IMR-90 (cell line): ENCODE measurements around the gene YPEL2. TPM values are rescaled to one million over a fixed set of nuclear protein-coding genes. Genes with fewer than 3 reads are reported as not detected.

Source experiments
- ATAC-seq: fragments of 200-7000 bp; cut with Tn5 transposase; 2 replicates; pipeline ENCODE4 v1.9.1; 2020; ENCODE audit warnings: low read depth, mild to moderate bottlenecking, moderate library complexity
- BruUV-seq: library from RNA; stranded (reverse); fragments of 400-500 nt; replicated peaks from 2 replicates; lab custom pipeline; 2021; lab: Mats Ljungman, UMichigan
- CTCF ChIA-PET: fragments of 300-600 bp; formaldehyde crosslinking; extraction: SDS; loops from one replicate; lab custom pipeline; 2021; ENCODE audit warnings: antibody characterized with exemption; lab: Yijun Ruan, JAX
- POLR2A ChIA-PET: fragments of 300-600 bp; sonication (Branson Sonifier 250); formaldehyde crosslinking; loops from one replicate; lab custom pipeline; 2022; ENCODE audit warnings: antibody characterized with exemption; ENCODE audit not compliant: unreplicated experiment; lab: Charles Lee
- DNase-seq: peaks from one replicate; pipeline ENCODE4 v3.0.0; 2013
- H2AFZ ChIP-seq: replicated peaks from 2 replicates; pipeline ENCODE3; 2013; ENCODE audit warnings: low read length, mild to moderate bottlenecking; ENCODE audit not compliant: poor library complexity
- H2AK5ac ChIP-seq: 2 replicates; pipeline ENCODE4 v1.6.1; 2013; ENCODE audit warnings: low read depth, low read length, inconsistent platforms
- H2AK9ac ChIP-seq: replicated peaks from 2 replicates; pipeline ENCODE3; 2013; ENCODE audit warnings: mild to moderate bottlenecking, low read depth, low read length, moderate library complexity; ENCODE audit not compliant: poor library complexity
- H2BK120ac ChIP-seq: 2 replicates; pipeline ENCODE4 v1.6.1; 2013; ENCODE audit warnings: low read depth, low read length, inconsistent platforms
- H2BK15ac ChIP-seq: 3 replicates; pipeline ENCODE4 v1.6.1; 2013; ENCODE audit warnings: low read depth, low read length, inconsistent platforms
- H2BK20ac ChIP-seq: 2 replicates; pipeline ENCODE4 v1.6.1; 2013; ENCODE audit warnings: low read depth, mild to moderate bottlenecking, inconsistent platforms, low read length, moderate library complexity
- H2BK5ac ChIP-seq: 2 replicates; pipeline ENCODE4 v1.6.1; 2013; ENCODE audit warnings: mild to moderate bottlenecking, low read depth, low read length, inconsistent platforms; ENCODE audit not compliant: poor library complexity, severe bottlenecking
- H3K14ac ChIP-seq: replicated peaks from 2 replicates; pipeline ENCODE4 v1.6.1; 2013; ENCODE audit warnings: low read depth, low read length, inconsistent platforms
- H3K18ac ChIP-seq: 2 replicates; pipeline ENCODE4 v1.6.1; 2013; ENCODE audit warnings: low read depth, low read length, control low read depth
- H3K23ac ChIP-seq: 2 replicates; pipeline ENCODE4 v1.6.1; 2013; ENCODE audit warnings: low read depth, low read length, inconsistent platforms
- H3K27ac ChIP-seq: 2 replicates; pipeline ENCODE4 v1.5.1; 2013; ENCODE audit warnings: mild to moderate bottlenecking, control low read depth, low read length; ENCODE audit not compliant: insufficient read depth
- H3K27me3 ChIP-seq: 2 replicates; pipeline ENCODE4 v1.6.1; 2013; ENCODE audit warnings: low read length; ENCODE audit not compliant: control insufficient read depth, insufficient read depth
- H3K36me3 ChIP-seq: 2 replicates; pipeline ENCODE4 v1.6.1; 2013; ENCODE audit warnings: low read length, mixed read lengths; ENCODE audit not compliant: control insufficient read depth, insufficient read depth
- H3K4ac ChIP-seq: 2 replicates; pipeline ENCODE4 v1.6.1; 2013; ENCODE audit warnings: low read depth, low read length, inconsistent platforms
- H3K4me1 ChIP-seq: 2 replicates; pipeline ENCODE4 v1.6.1; 2013; ENCODE audit warnings: low read length, mixed read lengths; ENCODE audit not compliant: control insufficient read depth, insufficient read depth
- H3K4me2 ChIP-seq: 2 replicates; pipeline ENCODE4 v1.6.1; 2013; ENCODE audit warnings: low read depth, mild to moderate bottlenecking, control low read depth, low read length, moderate library complexity
- H3K4me3 ChIP-seq: 2 replicates; pipeline ENCODE4 v1.5.1; 2013; ENCODE audit warnings: low read depth, mild to moderate bottlenecking, control low read depth, low read length, moderate library complexity; ENCODE audit not compliant: insufficient read depth
- H3K56ac ChIP-seq: 2 replicates; pipeline ENCODE4 v1.6.1; 2013; ENCODE audit warnings: low read length, inconsistent platforms; ENCODE audit not compliant: insufficient read depth; ENCODE audit errors: extremely low read depth
- H3K79me1 ChIP-seq, 2 experiments: 2 replicates each; pipeline ENCODE4 v1.6.1; 2013; ENCODE audit warnings: low read length in 2 of 2, inconsistent platforms in 1 of 2, low read depth in 1 of 2
- H3K9ac ChIP-seq: 2 replicates; pipeline ENCODE4 v1.6.1; 2013; ENCODE audit warnings: low read depth, low read length, control low read depth
- H3K9me1 ChIP-seq: 2 replicates; pipeline ENCODE4 v1.6.1; 2013; ENCODE audit warnings: low read length, inconsistent platforms; ENCODE audit not compliant: insufficient read depth
- H3K9me3 ChIP-seq: 2 replicates; pipeline ENCODE4 v1.6.1; 2013; ENCODE audit warnings: low read length; ENCODE audit not compliant: control insufficient read depth, insufficient read depth
- H4K20me1 ChIP-seq: 2 replicates; pipeline ENCODE4 v1.6.1; 2013; ENCODE audit warnings: low read length, inconsistent platforms; ENCODE audit not compliant: insufficient read depth
- H4K5ac ChIP-seq: 2 replicates; pipeline ENCODE4 v1.6.1; 2013; ENCODE audit warnings: mild to moderate bottlenecking, low read depth, low read length, control low read depth
- H4K8ac ChIP-seq, 2 experiments: 2 replicates each; pipeline ENCODE4 v1.6.1; 2013; ENCODE audit warnings: low read depth in 2 of 2, low read length in 2 of 2, control low read depth in 1 of 2, inconsistent platforms in 1 of 2
- H4K91ac ChIP-seq: 2 replicates; pipeline ENCODE4 v1.6.1; 2013; ENCODE audit warnings: low read depth, low read length, inconsistent platforms; ENCODE audit not compliant: insufficient read depth
- CEBPB ChIP-seq: IDR thresholded peaks from 2 replicates; pipeline ENCODE4 v1.6.1; 2012; ENCODE audit warnings: low read depth, low read length, improper control_type of control experiment
- ELK1 ChIP-seq: fragments of 150-350 bp; IDR thresholded peaks from 2 replicates; pipeline ENCODE4 v1.6.1; 2016; ENCODE audit warnings: low read depth, mild to moderate bottlenecking, low read length, moderate library complexity, borderline replicate concordance
- FOS ChIP-seq: fragments of 150-350 bp; IDR thresholded peaks from 2 replicates; pipeline ENCODE4 v1.6.1; 2016; ENCODE audit warnings: low read depth, low read length
- MAFK ChIP-seq: IDR thresholded peaks from 2 replicates; pipeline ENCODE4 v1.6.1; 2012; ENCODE audit warnings: low read depth, low read length, improper control_type of control experiment
- WGBS, 2 experiments: methylation state at CpG; one replicate each; pipeline versions ENCODE4 v1.1.5 to v1.1.7; 2013; ENCODE audit warnings: missing lambda C conversion rate in 2 of 2; ENCODE audit not compliant: insufficient read length in 1 of 2; ENCODE audit errors: extremely low coverage in 2 of 2; 5-methylcytosine and 5-hydroxymethylcytosine counted together
- dilution Hi-C: fragments of 300-500 bp; cut with HindIII; formaldehyde crosslinking; loops from one replicate; pipeline ENCODE4 v1.14.3; 2018; ENCODE audit warnings: low sequenced_read_pairs; ENCODE audit not compliant: unreplicated experiment
- in situ Hi-C: fragments of 300-500 bp; cut with MboI; formaldehyde crosslinking; loops from 3 replicates; pipeline ENCODE4 v1.14.3; 2019; ENCODE audit warnings: low sequenced_read_pairs, inconsistent platforms, mixed read lengths
- intact Hi-C: fragments of 100-400 bp; cut with micrococcal nuclease; formaldehyde crosslinking; loops from 2 replicates; pipeline ENCODE4 v1.10.0; 2022
- polyA plus RNA-seq, 3 experiments: library from polyadenylated mRNA; depleted of rRNA; stranded (reverse); fragments of >200 nt; gene quantifications; 2 replicates each; pipeline ENCODE4 v1.2.3, GENCODE V29; 2012; ENCODE audit warnings: low replicate concordance in 1 of 3
- total RNA-seq: library from RNA; depleted of rRNA; stranded (reverse); fragments of >200 nt; gene quantifications from 2 replicates; pipeline ENCODE4 v1.2.3, GENCODE V29; 2012

Gene YPEL2
- total and polyA plus RNA-seq, 2 of the 4 experiments (the other 2 are of a cell fraction) = 2.3 to 3.4 TPM

DNA sequence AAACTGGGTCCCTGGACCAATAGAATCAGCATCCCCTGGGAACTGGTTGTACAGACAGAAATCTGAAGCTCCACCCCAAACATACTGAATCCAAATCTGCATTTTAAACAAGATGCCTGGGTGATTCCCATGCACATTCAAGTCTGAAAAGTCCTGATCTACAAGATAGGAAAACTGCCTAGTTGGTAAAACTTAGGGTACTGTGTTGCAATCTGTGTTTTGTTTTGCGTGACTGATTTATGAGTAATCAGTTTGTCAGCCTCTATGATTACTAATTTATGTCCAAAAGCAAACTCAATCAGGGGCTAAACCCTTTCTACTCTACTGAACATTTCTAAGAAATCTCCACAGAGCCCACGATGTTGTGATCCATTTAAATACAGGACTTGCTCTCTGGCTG lies 103.8 kb downstream of the YPEL2 start:
- Histone ChIP-seq H3K4me2 (peak overlapping the region; percentile 61; the same call in 1 of the 2 replicates), H4K91ac (no peak overlapping the region), H3K4me1 (peaks cover 11% of the 10 kb centered on the region), H4K8ac (no peak overlapping the region; a peak in 1 of 4 replicates), H3K4me3 (no peak overlapping the region), H3K27ac (no peak overlapping the region), H3K9me1 (peaks cover 3% of the 10 kb centered on the region), H3K79me1 (no peaks in the 10 kb centered on the region), H2BK120ac (no peak overlapping the region), H3K14ac (no peak overlapping the region), H2AFZ (no peak overlapping the region), H3K4ac (no peak overlapping the region), H3K56ac (no peak overlapping the region), H3K27me3 (no peaks in the 10 kb centered on the region; the same call in 1 of the 2 replicates), H4K5ac (no peak overlapping the region), H2BK5ac (no peak overlapping the region), H2BK15ac (no peak overlapping the region), H4K20me1 (no peaks in the 10 kb centered on the region), H3K9ac (no peak overlapping the region), H2AK9ac (no peak overlapping the region), H3K9me3 (peaks cover 4% of the 10 kb centered on the region), H3K23ac (no peak overlapping the region), H3K18ac (no peak overlapping the region; the same call in 1 of the 2 replicates), H3K36me3 (no peaks in the 10 kb centered on the region), H2AK5ac (no peak overlapping the region), H2BK20ac (no peak overlapping the region)
- TF ChIP-seq FOS (peak; percentile 42), CEBPB (peak; percentile 97), MAFK (peak; percentile 82), ELK1 (no peak)
- in situ Hi-C loops (no loop called here), intact Hi-C loops (no loop called here), dilution Hi-C loops (no loop called here)
- ChIA-PET CTCF (no interaction called here), POLR2A (no interaction called here)
- peak; percentile 76 for ATAC-seq
- no TSS peak for BruUV-seq
- no CpG with 5 or more reads among the region's 2 CpGs for whole genome bisulfite sequencing, 2 experiments
- DNase-seq = peak; percentile 70
